ENCODE results near the gene OR11H7.
"Not testable (repeated sequence)": the region's sequence is repeated elsewhere in the genome, so short reads cannot be mapped to it uniquely, and the experiment has no call there.

The OR11H7 gene

DNA sequence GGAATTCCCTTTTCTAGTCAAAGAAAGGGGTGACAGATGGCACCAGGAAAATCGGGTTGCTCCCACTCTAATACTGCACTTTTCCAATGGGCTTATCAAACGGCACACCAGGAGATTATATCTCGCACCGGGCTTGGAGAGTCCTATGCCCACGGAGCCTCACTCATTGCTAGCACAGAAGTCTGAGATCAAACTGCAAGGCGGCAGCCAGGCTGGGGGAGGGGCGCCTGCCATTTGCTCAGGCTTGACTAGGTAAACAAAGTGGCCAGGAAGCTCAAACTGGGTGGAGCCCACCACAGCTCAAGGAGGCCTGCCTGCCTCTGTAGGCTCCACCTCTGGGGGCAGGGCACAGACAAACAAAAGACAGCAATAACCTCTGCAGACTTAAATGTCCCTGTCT, 51.5 kb downstream of the OR11H7 start:
- not testable (repeated sequence) for DNase-seq
